ENCODE results near the gene C5AR2.

- TF ChIP-seq EMX1 (CRISPR knock-in tag; IDR thresholded peaks at IDR 0.05) (no peak), GRHL2 (CRISPR knock-in tag; IDR thresholded peaks at IDR 0.05; ENCODE audit: insufficient replicate concordance, severe bottlenecking) (no peak), RELA (CRISPR knock-in tag; IDR thresholded peaks at IDR 0.05; ENCODE audit: borderline replicate concordance) (no peak), E2F4 (CRISPR knock-in tag; IDR thresholded peaks at IDR 0.05; ENCODE audit: borderline replicate concordance, low read depth) (no peak), NR1H2 (CRISPR knock-in tag; IDR thresholded peaks at IDR 0.05) (no peak), NR3C1 (CRISPR knock-in tag; conservative IDR thresholded peaks at IDR 0.05; ENCODE audit: low read depth) (no peak), CTCF (IDR thresholded peaks at IDR 0.05) (no peak), KAT7 (CRISPR knock-in tag; IDR thresholded peaks at IDR 0.05; ENCODE audit: borderline replicate concordance) (no peak), SP1 (CRISPR knock-in tag; conservative IDR thresholded peaks at IDR 0.05) (no peak), ELF4 (CRISPR knock-in tag; IDR thresholded peaks at IDR 0.05; ENCODE audit: low read depth) (no peak)
Measured at GRCh38 chr19:47381653-47382279, 49.8 kb downstream of the C5AR2 start.

Data from WTC11 (cell line).